SH-SY5Y (cell line): ENCODE results near the gene SETBP1.

Source experiments
- GATA2 ChIP-seq: IDR thresholded peaks from 2 replicates; pipeline ENCODE4 v1.6.1; 2011; ENCODE audit warnings: mild to moderate bottlenecking, low read depth, low read length
- GATA3 ChIP-seq: IDR thresholded peaks from 2 replicates; pipeline ENCODE4 v1.6.1; 2011; ENCODE audit warnings: low read depth, mild to moderate bottlenecking, low read length, moderate library complexity

GRCh38 chr18:44735096-44735495 is 54.4 kb downstream of the SETBP1 start:
- no peak for TF ChIP-seq GATA3
- TF ChIP-seq GATA2, result no peak
